Ureter (tissue), 1 donor: Measurements from ENCODE around the gene HBB. TPM values are rescaled to one million over a fixed set of nuclear protein-coding genes. Genes with fewer than 3 reads are reported as not detected.

Experiments
- DNase-seq: peaks from one replicate; pipeline ENCODE4 v3.0.0-alpha.2; 2020; ENCODE audit warnings: low spot score
- total RNA-seq: library from RNA; stranded (reverse); gene quantifications from one replicate; pipeline ENCODE4 v1.2.4, GENCODE V29; 2023
- donor health status: DM: yes; HTN: yes; CAD: no.

The HBB gene
- total RNA-seq, 1 donor from 2014 or later = 144 TPM

- no peak for DNase-seq
These were observed 20.8 kb upstream of the HBB start for GRCh38 chr11:5247472-5248192.

- no peak for DNase-seq
These were observed 20.1 kb upstream of the HBB start for GRCh38 chr11:5246772-5247471.

- DNase-seq = no peak
These were observed 18.3 kb upstream of the HBB start for GRCh38 chr11:5245155-5245554.

DNA sequence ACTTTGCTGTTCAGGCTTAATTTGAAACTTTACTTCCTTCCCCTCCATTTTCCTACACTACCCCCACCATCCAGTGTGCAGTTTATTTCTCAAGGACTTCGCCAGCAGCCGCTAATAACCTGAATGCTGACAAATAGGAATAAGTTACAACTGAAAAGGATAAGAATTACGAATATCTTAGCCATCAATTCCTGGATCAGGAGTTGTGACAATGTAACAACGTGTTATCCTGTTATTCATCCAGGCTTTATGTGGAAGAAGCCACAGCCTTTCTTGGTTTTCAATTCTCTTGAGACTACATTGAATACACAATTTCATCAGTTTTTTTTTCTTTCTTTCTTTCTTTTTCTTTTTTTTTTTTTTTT lies 16.9 kb upstream of the HBB start:
- DNase-seq = no peak

GRCh38 chr11:5242933-5243815 lies 16.3 kb upstream of the HBB start:
- no peak for DNase-seq

- no peak for DNase-seq
These were observed 15.3 kb upstream of the HBB start for GRCh38 chr11:5242208-5242607.

- DNase-seq = no peak
These were observed 14.6 kb upstream of the HBB start for GRCh38 chr11:5241458-5241857.

DNA sequence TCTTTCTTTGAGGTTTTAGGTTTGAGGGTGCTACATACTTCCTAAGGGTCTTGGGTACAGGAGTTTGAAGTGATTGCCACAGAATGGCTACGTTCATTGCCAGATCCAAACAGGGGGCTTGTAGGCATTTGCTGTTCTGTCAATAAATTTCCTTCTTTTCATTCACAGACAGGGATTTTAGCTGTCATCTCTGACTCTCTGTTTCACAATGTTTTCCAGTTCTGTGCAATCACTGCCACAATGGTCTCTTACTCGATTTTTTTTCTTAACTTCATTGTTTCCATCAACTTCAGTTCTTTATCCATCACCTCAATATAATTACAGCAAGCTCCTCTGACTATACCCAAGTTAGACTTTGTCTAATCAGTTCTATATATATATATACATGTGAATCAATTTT lies 13.6 kb upstream of the HBB start:
- DNase-seq = no peak

DNA sequence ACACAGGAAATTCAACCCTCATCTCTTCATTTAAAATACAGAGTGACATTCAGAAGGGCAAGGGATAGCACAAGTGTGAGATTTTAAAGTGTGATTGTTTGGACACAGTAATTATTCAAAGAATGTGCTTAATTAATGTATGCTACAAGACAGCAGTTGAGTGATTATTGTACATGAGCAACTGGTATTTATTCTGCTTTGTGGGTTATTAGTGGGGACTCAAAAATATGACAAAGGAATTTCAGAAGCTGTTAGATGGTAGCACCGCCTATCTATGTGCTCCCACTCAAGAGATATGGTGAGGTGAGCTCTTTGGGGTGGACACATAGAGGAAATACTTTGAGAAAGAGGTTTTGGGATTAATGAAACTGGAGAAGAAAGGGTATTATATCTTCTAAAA lies 13.2 kb upstream of the HBB start:
- no peak for DNase-seq

DNA sequence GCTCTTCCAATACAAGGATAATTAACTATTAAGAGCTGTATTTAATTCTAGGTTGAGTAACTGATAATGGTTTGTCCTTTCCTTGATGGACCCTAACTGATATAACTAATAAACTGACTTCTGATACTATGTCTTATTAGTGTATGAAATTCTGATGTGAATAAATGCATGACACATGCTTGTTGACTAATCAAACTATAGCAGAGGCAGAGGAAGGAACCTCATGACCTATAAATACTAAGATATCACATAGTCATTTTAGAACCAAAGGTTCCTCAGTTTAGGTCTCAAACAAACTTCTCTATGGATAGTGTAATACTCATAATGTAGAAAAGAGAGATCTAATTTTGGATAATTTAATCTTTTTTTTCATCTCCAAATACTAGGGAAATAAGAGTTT lies 12.2 kb upstream of the HBB start:
- no peak for DNase-seq

GRCh38 chr11:5238486-5238885 lies 11.6 kb upstream of the HBB start:
- DNase-seq = no peak

- DNase-seq = no peak
These were observed 10.5 kb upstream of the HBB start for GRCh38 chr11:5237420-5237819.

DNA sequence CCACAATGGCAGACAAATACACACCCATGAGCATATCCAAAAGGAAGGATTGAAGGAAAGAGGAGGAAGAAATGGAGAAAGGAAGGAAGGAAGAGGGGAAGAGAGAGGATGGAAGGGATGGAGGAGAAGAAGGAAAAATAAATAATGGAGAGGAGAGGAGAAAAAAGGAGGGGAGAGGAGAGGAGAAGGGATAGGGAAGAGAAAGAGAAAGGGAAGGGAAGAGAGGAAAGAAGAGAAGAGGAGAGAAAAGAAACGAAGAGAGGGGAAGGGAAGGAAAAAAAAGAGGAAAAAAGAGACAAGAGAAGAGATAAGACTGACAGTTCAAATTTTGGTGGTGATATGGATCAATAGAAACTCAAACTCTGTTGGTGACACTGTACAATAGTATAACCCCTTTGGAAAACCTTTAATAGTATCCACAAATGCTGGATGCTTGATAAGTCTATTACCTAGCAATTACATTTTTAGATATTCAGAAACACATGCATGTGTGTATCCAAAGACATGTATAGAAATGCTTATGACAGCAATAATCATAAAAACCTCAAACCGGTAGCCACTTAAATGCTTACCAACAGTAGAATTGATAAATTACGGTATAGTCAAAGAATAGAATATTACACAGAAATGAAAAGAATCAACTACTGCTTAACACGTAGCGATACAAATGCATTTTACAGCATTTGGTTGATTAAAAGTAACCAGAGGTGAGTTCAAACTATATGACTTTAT lies 8.7 kb upstream of the HBB start:
- no peak for DNase-seq

- no peak for DNase-seq
These were observed 7.5 kb upstream of the HBB start, which contains the start of gene HBD for GRCh38 chr11:5234381-5234834. HBD (minus strand) TSS chr11:5234483; CDS start chr11:5234433, 50 bp downstream.

DNA sequence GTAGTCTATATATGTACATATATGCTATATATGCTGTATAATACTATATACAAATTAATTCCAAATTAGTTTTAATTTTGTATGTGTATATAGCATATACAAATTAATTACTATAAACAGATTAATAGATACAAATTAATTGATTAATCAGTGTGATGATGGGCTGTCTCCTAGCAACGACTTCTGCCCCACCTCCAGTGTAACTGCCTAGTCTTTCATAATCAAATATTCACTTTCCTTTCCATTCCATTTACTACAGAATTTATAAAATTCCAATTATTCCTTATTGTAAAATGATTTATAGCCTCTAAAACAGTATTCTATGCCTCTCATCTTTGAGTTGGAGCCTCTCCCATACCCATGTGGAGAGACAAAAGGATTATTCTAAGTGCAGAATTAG lies 6.4 kb upstream of the HBB start:
- no peak for DNase-seq

DNA sequence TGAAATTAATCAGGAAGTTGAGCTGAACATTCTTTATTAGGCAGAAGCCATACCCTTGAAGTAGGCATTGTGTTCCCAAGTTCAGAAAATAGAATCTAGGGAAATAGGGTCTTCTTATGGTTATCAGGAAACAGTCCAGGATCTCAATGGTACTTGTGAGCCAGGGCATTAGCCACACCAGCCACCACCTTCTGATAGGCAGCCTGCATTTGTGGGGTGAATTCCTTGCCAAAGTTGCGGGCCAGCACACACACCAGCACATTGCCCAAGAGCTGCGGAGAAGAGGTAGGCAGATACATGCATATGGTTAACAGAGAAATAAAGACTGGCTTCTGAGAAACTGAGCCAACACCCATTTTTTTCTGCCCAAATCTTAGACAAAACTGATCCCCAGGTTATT lies 6.0 kb upstream of the HBB start:
- DNase-seq = no peak

DNA sequence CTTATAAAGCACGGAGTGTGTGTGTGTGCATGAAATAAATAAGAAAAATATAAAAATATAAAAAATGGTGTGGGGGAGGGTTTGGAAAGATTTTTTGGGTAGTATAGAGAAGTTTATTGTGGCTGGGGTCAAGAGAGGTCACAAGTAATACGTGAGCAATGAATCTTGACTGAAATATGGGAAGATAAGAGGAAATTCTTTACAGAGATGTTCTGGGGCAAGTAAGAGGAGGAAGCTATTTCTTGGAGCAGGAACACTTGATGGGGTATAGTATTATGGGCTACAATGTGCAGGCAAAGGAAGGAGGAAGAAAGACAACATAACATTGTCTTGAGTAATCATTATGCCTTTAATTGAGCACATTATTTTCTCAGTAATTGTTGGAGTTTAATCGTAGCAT lies 5.3 kb upstream of the HBB start:
- no peak for DNase-seq

DNA sequence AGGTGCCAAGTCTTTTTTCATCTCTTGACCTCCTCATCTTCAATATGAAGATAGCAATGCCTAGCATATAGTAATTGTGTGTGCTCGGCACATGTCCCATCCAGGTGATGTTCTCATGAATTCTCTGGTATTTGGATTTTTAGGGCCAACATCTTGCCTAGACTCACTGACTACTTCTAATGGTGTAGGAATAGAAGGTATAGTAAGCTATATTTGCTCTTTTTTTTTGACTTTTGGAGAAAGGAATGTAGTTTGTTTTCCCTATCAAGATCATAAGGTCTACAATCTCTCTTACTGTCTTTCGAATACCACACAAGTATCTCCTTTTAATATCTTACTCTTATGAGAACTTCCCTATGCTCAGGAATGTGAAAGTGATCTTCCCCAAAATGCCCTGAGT lies 4.2 kb upstream of the HBB start:
- no peak for DNase-seq

GRCh38 chr11:5230266-5230665 lies 3.4 kb upstream of the HBB start:
- DNase-seq = no peak

DNA sequence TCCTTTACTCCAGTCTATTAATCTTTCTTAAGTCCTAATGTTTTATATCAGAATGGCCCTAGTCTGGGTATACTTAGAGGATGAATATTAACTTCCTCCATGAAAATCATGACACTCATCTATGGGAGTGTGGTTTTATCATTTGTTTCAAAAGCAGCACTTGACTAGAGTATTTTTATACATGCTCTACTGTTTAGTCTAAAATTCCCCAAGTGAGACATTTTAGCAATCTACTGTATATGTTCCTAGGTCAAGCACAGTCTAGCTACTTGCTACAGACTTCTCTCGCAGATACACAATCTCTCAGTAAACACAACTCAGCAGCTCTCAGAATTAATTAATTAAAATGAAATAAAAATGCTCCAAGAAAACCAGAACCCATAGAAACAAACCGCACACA lies 2.9 kb upstream of the HBB start:
- no peak for DNase-seq

GRCh38 chr11:5229356-5229755 lies 2.5 kb upstream of the HBB start:
- no peak for DNase-seq

DNA sequence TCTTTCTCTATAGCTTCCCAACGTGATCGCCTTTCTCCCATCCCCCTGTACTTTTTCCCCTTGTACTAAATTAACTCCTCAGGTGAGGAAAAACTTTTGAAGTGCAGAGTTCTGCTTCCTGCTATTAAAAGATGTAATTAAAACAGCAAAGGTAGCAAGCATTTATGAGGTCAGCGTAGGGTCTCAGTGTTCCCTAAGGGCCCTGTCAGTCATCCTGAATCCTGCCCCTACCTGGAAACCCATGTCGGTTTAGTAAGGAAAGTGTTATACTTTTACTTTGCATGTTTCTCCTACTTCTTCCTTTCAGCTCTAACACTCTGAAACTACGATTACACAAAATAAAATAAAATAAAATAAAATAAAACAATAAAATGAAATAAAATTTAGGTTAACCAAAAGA lies 1.3 kb upstream of the HBB start:
- no peak for DNase-seq
